ENCODE results near the gene NUMB.

NUMB gene

DNA sequence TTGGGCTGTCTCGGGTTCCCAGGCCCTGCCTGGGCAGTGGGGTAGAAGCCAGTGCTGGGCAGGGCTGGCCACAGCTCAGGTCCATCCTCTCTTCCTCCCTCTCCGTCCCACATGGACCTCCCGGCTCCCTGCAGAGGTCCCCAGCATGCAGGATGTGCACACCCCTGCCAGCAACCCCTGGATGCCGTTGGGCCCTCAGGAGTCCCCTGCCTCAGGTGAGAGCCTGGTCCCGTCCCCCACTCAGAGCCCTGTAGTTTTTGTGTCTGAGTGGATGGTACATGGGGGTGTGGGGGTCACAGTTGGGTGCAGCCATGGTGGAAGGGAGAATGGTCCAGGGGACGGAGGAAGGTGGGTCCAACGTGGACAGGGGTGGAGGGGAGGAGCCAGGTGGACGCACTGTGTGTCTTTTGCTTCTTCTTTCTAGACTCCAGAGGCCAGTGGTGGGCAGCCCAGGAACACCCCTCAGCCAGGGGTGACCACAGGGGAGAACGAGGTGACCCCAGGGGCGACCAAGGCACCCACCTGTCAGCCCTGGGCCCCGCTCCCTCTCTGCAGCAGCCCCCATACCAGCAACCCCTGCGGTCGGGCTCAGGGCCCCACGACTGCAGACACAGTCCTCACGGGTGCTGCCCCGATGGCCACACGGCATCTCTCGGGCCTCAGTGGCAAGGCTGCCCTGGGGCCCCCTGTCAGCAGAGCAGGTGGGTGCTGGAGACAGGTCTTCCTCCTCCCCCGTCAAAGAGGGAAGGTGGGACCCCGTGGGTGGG is 199.3 kb downstream of the NUMB start:
- in situ Hi-C loops (cut with MboI; ENCODE audit: low sequenced_read_pairs, unreplicated experiment), result no loop called here
- no peak for DNase-seq (ENCODE audit: low spot score)
- TF ChIP-seq, protein P1, sequence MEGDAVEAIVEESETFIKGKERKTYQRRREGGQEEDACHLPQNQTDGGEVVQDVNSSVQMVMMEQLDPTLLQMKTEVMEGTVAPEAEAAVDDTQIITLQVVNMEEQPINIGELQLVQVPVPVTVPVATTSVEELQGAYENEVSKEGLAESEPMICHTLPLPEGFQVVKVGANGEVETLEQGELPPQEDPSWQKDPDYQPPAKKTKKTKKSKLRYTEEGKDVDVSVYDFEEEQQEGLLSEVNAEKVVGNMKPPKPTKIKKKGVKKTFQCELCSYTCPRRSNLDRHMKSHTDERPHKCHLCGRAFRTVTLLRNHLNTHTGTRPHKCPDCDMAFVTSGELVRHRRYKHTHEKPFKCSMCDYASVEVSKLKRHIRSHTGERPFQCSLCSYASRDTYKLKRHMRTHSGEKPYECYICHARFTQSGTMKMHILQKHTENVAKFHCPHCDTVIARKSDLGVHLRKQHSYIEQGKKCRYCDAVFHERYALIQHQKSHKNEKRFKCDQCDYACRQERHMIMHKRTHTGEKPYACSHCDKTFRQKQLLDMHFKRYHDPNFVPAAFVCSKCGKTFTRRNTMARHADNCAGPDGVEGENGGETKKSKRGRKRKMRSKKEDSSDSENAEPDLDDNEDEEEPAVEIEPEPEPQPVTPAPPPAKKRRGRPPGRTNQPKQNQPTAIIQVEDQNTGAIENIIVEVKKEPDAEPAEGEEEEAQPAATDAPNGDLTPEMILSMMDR (IDR thresholded peaks at IDR 0.05; ENCODE audit: borderline replicate concordance, control extremely low read depth, extremely low read depth, insufficient read depth, missing control alignments), result no peak

DNA sequence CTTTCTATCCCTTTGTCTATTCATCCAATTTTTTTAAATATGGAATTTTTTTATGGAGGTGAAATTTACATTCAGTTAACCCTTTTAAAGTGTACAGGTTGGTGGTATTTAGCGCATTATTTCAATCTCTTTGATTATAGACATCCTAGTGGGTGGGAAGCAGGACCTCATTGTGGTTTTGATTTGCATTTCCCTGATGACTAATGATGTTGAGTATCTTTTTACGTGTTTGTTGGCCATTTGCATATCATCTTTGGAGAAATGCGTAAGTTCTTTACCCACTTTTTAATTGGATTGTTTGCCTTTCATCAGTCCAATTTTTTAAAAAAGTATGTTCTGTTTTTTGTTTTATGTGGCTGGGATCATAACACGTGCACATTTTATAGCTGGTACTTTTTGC is 200.3 kb downstream of the NUMB start:
- in situ Hi-C loops (cut with MboI; ENCODE audit: low sequenced_read_pairs, unreplicated experiment), result no loop called here
- no peak for DNase-seq (ENCODE audit: low spot score)
- TF ChIP-seq, protein P1 (IDR thresholded peaks at IDR 0.05; ENCODE audit: borderline replicate concordance, control extremely low read depth, extremely low read depth, insufficient read depth, missing control alignments), result no peak

DNA sequence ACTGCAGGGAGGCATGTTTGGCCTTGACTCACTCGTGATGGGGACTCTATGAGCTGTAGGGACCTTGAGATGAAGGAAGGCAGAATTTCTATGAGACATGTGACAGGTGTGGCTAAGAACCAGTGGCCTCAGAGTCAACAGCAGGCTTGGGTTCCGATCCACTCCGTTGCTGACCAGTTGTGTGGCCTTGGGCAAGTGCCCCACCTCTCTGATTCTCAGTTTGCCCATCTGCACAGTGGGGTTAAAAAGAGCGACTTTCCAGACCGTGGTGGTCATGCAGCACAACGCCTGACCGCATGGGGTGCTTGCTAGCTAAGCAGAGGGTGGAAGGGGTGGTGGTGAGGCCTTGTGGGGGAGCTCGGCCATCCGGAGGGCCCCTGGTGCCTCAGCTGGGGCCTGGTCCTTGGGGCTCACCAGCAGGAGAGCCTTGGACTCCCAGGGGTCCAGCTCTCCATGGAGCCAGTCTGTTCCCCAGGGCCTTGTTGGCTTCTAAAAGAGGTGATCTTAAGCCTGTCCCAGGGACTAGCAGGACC is 202.6 kb downstream of the NUMB start:
- no peak for DNase-seq (ENCODE audit: low spot score)
- in situ Hi-C loops (cut with MboI; ENCODE audit: low sequenced_read_pairs, unreplicated experiment), result no loop called here
- TF ChIP-seq, protein P1 (IDR thresholded peaks at IDR 0.05; ENCODE audit: borderline replicate concordance, control extremely low read depth, extremely low read depth, insufficient read depth, missing control alignments), result no peak

DNA sequence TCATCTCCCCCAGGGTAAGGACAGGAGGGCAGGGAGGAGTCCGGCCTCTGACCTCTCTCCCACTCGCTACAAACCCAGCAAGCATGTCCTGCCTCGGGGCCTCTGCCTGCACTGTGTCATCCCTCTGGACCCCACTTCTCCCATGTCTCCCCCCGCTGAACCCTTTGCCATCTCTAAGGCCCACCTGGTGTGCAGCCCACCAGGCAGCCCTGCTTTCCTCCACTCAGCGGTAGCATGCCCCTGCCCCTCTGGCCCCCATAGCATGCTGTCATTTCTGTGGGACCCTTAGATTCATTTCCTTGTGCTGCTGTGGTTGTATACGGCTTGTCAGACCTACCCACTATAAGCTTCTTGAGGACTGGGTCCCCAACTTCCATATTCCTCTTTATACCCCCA is 203.3 kb downstream of the NUMB start:
- no peak for DNase-seq (ENCODE audit: low spot score)
- TF ChIP-seq, protein P1 (IDR thresholded peaks at IDR 0.05; ENCODE audit: borderline replicate concordance, control extremely low read depth, extremely low read depth, insufficient read depth, missing control alignments), result no peak
- in situ Hi-C loops (cut with MboI; ENCODE audit: low sequenced_read_pairs, unreplicated experiment), result no loop called here

DNA sequence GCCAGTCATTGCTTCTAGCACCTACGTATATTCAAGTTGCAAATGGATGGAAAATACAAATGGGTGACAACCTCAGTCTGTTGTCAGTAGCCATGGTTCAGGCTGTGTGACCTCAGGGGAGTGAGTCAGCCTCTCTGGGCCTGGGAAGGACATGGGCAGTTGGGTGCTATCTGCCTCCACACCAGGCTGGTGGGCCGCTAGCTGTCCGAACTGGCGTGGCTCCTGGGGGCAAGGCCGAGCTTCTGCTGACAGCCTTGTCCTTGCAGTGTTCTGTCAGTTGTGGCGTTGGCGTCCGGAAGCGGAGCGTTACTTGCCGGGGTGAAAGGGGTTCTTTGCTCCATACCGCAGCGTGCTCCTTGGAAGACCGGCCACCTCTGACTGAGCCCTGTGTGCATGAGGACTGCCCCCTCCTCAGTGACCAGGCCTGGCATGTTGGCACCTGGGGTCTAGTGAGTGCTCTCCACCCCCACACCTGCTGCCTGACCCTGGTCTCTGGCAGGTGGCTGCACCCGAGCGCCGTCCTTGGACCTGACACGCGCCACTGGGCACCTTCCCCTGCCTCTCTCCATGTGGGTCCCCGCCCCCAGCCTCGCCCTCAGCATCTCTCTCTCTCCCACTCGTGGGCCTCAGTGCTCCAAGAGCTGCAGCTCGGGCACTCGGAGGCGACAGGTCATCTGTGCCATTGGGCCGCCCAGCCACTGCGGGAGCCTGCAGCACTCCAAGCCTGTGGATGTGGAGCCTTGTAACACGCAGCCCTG is 203.9 kb downstream of the NUMB start:
- DNase-seq (ENCODE audit: low spot score), result no peak
- in situ Hi-C loops (cut with MboI; ENCODE audit: low sequenced_read_pairs, unreplicated experiment), result no loop called here

DNA sequence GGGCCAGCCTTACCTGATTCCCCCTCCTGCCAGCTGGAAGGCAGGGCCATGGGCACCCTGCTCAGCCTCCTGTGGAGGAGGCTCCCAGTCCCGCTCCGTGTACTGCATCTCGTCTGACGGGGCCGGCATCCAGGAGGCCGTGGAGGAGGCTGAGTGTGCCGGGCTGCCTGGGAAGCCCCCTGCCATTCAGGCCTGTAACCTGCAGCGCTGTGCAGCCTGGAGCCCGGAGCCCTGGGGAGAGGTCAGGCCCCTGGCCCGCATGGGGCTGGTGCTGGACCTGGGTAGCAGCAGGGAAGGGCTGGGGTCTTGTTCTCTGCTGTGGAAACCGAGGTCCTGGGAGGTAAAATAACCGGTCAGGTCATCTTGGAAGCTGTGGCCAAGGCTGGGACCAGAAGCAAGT is 204.6 kb downstream of the NUMB start:
- TF ChIP-seq, protein P1 (IDR thresholded peaks at IDR 0.05; ENCODE audit: borderline replicate concordance, control extremely low read depth, extremely low read depth, insufficient read depth, missing control alignments), result no peak
- no peak for DNase-seq (ENCODE audit: low spot score)
- in situ Hi-C loops (cut with MboI; ENCODE audit: low sequenced_read_pairs, unreplicated experiment), result no loop called here

More for the DNA sequence above, 203.9 kb downstream of the NUMB start:
- TF ChIP-seq, protein P1 (IDR thresholded peaks at IDR 0.05; ENCODE audit: borderline replicate concordance, control extremely low read depth, extremely low read depth, insufficient read depth, missing control alignments), result no peak
